ENCODE data around the gene DYNC2I2.

Gene DYNC2I2

GRCh38 chr9:128611600-128612394 lies 44.9 kb downstream of the DYNC2I2 start:
- Histone ChIP-seq H2AFZ (ENCODE audit: low read depth, low read length, severe bottlenecking) (no peak overlapping the region), H3K79me2 (ENCODE audit: insufficient read depth, low read length) (no peaks in the 10 kb centered on the region), H3K4me2 (ENCODE audit: low read depth, low read length, poor library complexity, severe bottlenecking) (no peak overlapping the region), H4K20me1 (ENCODE audit: low read depth, low read length) (no peaks in the 10 kb centered on the region), H3K9me3 (ENCODE audit: insufficient read depth, low read length) (no peaks in the 10 kb centered on the region), H3K4me3 (ENCODE audit: insufficient read depth, low read length, poor library complexity, severe bottlenecking) (no peak overlapping the region), H3F3A (ENCODE audit: insufficient read depth) (no peaks in the 10 kb centered on the region), H3K9ac (ENCODE audit: low read length) (no peak overlapping the region), H3K27ac (ENCODE audit: low read depth, low read length) (no peak overlapping the region), H3K9me2 (replicated peaks; ENCODE audit: insufficient read depth, low read length) (no peaks in the 10 kb centered on the region), H3K36me3 (ENCODE audit: low read length) (peaks cover 34% of the 10 kb centered on the region), H3K27me3 (ENCODE audit: low read length) (no peaks in the 10 kb centered on the region)
- no peak for TF ChIP-seq EZH2phosphoT487 (conservative IDR thresholded peaks at IDR 0.05; ENCODE audit: low read length)
- TF ChIP-seq CTCF (IDR thresholded peaks at IDR 0.05; ENCODE audit: insufficient read depth, low read length, poor library complexity, severe bottlenecking) = no peak

- H3K9ac ChIP-seq (ENCODE audit: low read length) = no peak overlapping the region
- no peak overlapping the region for H3K27ac ChIP-seq (ENCODE audit: low read depth, low read length)
- no peak overlapping the region for H3K4me3 ChIP-seq (ENCODE audit: insufficient read depth, low read length, poor library complexity, severe bottlenecking)
- no peak overlapping the region for H2AFZ ChIP-seq (ENCODE audit: low read depth, low read length, severe bottlenecking)
- H4K20me1 ChIP-seq (ENCODE audit: low read depth, low read length) = no peaks in the 10 kb centered on the region
- H3F3A ChIP-seq (ENCODE audit: insufficient read depth) = no peaks in the 10 kb centered on the region
- peaks cover 34% of the 10 kb centered on the region for H3K36me3 ChIP-seq (ENCODE audit: low read length)
- no peaks in the 10 kb centered on the region for H3K9me2 ChIP-seq (replicated peaks; ENCODE audit: insufficient read depth, low read length)
- no peaks in the 10 kb centered on the region for H3K27me3 ChIP-seq (ENCODE audit: low read length)
- H3K79me2 ChIP-seq (ENCODE audit: insufficient read depth, low read length) = no peaks in the 10 kb centered on the region
- TF ChIP-seq CTCF (IDR thresholded peaks at IDR 0.05; ENCODE audit: insufficient read depth, low read length, poor library complexity, severe bottlenecking) (no peak), EZH2phosphoT487 (conservative IDR thresholded peaks at IDR 0.05; ENCODE audit: low read length) (no peak)
- no peak overlapping the region for H3K4me2 ChIP-seq (ENCODE audit: low read depth, low read length, poor library complexity, severe bottlenecking)
- H3K9me3 ChIP-seq (ENCODE audit: insufficient read depth, low read length) = no peaks in the 10 kb centered on the region
These were observed 45.8 kb downstream of the DYNC2I2 start for GRCh38 chr9:128610897-128611296.

- Histone ChIP-seq H3K27ac (ENCODE audit: low read depth, low read length) (no peak overlapping the region), H3K27me3 (ENCODE audit: low read length) (no peaks in the 10 kb centered on the region), H3F3A (ENCODE audit: insufficient read depth) (no peaks in the 10 kb centered on the region), H3K4me2 (ENCODE audit: low read depth, low read length, poor library complexity, severe bottlenecking) (no peak overlapping the region), H2AFZ (ENCODE audit: low read depth, low read length, severe bottlenecking) (no peak overlapping the region), H3K9me3 (ENCODE audit: insufficient read depth, low read length) (no peaks in the 10 kb centered on the region), H3K79me2 (ENCODE audit: insufficient read depth, low read length) (no peaks in the 10 kb centered on the region), H3K36me3 (ENCODE audit: low read length) (peaks cover 35% of the 10 kb centered on the region), H3K4me3 (ENCODE audit: insufficient read depth, low read length, poor library complexity, severe bottlenecking) (no peak overlapping the region), H3K9ac (ENCODE audit: low read length) (no peak overlapping the region), H3K9me2 (replicated peaks; ENCODE audit: insufficient read depth, low read length) (no peaks in the 10 kb centered on the region), H4K20me1 (ENCODE audit: low read depth, low read length) (no peaks in the 10 kb centered on the region)
- TF ChIP-seq CTCF (IDR thresholded peaks at IDR 0.05; ENCODE audit: insufficient read depth, low read length, poor library complexity, severe bottlenecking) = no peak
- no peak for TF ChIP-seq EZH2phosphoT487 (conservative IDR thresholded peaks at IDR 0.05; ENCODE audit: low read length)
These were observed 48.9 kb downstream of the DYNC2I2 start for GRCh38 chr9:128607642-128608350.
